ENCODE measurements around the gene SLC35F4. TPM values are rescaled to one million over a fixed set of nuclear protein-coding genes. Genes with fewer than 3 reads are reported as not detected.

SLC35F4 gene
- total RNA-seq, 2 experiments from 2014 or later: not detected

DNA sequence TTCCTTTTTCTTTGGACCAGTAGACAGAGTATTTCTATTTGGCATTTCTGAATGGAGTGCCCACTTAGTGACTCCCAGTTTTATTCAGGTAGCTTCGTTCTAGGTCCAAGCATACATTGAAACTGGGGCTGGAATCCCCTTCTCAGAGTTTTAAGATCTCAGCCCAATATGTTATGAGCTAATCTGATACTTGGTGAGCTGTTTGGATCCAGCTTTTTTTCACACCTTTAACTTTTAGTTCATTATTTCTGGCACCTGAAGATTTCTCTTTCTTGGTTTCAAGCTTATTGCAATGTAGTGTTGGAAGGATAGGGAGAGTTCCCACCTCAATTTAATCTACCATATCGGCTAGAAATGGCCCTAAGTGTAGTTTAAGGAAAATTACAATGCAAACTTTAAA, 318.8 kb downstream of the SLC35F4 start:
- no peak for DNase-seq
- Mint-ChIP-seq H3K36me3 (no peaks in the 10 kb centered on the region), H3K4me1 (no peaks in the 10 kb centered on the region), H3K9me3 (peaks cover 15% of the 10 kb centered on the region), H3K27ac (no peak overlapping the region), H3K27me3 (no peaks in the 10 kb centered on the region), H3K4me3 (no peak overlapping the region)

DNA sequence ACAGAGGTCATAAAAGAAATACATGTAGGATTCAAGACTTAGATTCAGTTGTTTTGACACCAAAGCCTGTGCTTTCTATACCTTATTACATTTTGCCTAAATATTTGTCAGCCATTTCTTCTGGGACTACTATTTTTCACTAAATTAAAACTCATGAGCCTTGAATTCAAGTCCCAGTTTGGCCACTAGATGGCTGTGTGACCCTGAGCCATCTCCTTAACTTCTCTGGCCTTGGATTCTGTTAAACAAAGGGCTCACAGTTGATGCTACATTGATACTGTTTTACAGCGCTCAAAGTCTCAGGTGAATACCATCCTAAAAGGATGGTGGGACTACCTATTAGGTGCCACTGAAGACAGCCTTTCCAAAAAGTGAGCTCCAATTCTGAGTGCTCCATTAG, 332.7 kb downstream of the SLC35F4 start:
- Mint-ChIP-seq H3K4me3 (no peak overlapping the region), H3K4me1 (no peaks in the 10 kb centered on the region), H3K27ac (no peak overlapping the region), H3K36me3 (peaks cover 2% of the 10 kb centered on the region), H3K27me3 (no peaks in the 10 kb centered on the region), H3K9me3 (peaks cover 1% of the 10 kb centered on the region)
- DNase-seq: no peak

DNA sequence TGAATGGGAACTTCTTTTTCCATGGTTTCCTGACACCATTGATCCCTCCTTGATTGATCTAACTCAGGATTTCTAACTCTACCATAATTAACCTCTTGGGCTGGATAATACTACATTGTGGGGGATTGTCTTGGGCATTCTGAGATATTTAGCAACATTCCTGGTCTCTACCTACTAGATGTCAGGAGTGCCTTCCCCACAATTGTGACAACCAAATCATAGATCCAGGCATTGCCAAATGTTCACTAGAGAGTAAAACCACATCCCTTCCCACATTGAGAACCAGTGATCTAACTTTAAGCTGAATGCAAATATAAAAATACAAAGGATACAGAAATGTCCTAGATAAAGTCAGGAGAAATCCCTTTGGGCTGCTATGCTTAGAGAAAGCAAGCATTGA, 335.3 kb downstream of the SLC35F4 start:
- H3K27me3 Mint-ChIP-seq: peaks cover 3% of the 10 kb centered on the region
- no peak overlapping the region for H3K4me3 Mint-ChIP-seq
- no peak overlapping the region for H3K27ac Mint-ChIP-seq
- no peaks in the 10 kb centered on the region for H3K4me1 Mint-ChIP-seq
- peaks cover 2% of the 10 kb centered on the region for H3K36me3 Mint-ChIP-seq
- H3K9me3 Mint-ChIP-seq: peaks cover 14% of the 10 kb centered on the region
- no peak for DNase-seq

DNA sequence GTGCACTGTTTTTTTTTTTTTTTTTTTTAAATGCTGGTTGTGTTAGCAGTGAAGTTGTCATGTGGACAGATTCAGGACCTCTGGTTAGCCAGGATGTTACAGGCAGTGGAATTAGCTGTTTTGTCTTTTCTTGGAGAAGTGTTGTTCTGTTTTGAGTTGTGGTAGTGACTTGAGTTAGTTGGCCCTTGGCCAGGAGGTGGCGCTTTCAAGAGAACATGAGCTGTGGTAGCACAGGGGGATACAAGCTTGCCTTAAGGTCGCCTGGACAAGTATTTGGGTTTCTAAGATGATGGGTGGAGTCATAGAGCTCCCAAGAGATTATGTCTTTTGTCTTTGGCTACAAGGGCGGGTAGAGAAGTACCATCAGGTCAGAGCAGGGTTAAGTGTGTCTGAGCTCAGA, 338.9 kb downstream of the SLC35F4 start:
- DNase-seq: no peak
- H3K4me3 Mint-ChIP-seq: no peak overlapping the region
- H3K27me3 Mint-ChIP-seq: peaks cover 9% of the 10 kb centered on the region
- H3K9me3 Mint-ChIP-seq: peaks cover 39% of the 10 kb centered on the region
- H3K36me3 Mint-ChIP-seq: no peaks in the 10 kb centered on the region
- H3K4me1 Mint-ChIP-seq: no peaks in the 10 kb centered on the region
- no peak overlapping the region for H3K27ac Mint-ChIP-seq

DNA sequence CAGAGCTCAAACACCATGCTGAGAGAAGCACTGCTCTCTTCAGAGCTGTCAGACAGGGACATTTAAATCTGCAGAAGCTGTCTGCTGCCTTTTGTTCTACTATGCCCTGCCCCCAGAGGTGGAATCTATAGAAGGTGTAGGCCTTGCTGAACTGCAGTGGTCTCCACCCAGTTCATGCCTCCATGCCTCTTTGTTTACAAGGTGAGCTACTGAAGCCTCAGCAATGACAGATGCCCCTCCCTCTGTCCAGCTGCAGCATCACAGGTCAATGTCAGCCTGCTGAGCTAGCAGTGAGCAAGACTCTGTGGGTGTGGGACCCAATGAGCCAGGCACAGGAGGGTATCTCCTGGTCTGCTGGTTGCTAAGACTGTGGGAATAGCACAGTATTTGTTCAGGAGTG, 346.8 kb downstream of the SLC35F4 start:
- no peak for DNase-seq
- no peak overlapping the region for H3K27ac Mint-ChIP-seq
- no peak overlapping the region for H3K4me3 Mint-ChIP-seq
- H3K36me3 Mint-ChIP-seq: no peaks in the 10 kb centered on the region
- H3K4me1 Mint-ChIP-seq: no peaks in the 10 kb centered on the region
- peaks cover 42% of the 10 kb centered on the region for H3K9me3 Mint-ChIP-seq
- H3K27me3 Mint-ChIP-seq: peaks cover 5% of the 10 kb centered on the region
